GM23338 (cell line): Measurements from ENCODE around the gene GLG1. TPM values are rescaled to one million over a fixed set of nuclear protein-coding genes. Genes with fewer than 3 reads are reported as not detected.
A peak's percentile ranks its signal among the peaks of the same experiment; 100 is the strongest.

Source experiments
- ATAC-seq: fragments of 200-7000 bp; cut with Tn5 transposase; 3 replicates; pipeline ENCODE4 v1.9.1; 2020
- DNase-seq: peaks from one replicate; pipeline ENCODE4 v3.0.0-alpha.2; 2015; ENCODE audit warnings: low spot score
- H2AFZ ChIP-seq: fragments of 200-600 bp; sonication (generic); 2 replicates; pipeline ENCODE4 v1.8.0; 2016; ENCODE audit warnings: antibody characterized with exemption, mild to moderate bottlenecking, moderate library complexity
- H3F3A ChIP-seq: fragments of 200-600 bp; sonication (generic); replicated peaks from 2 replicates; pipeline ENCODE4 v1.8.0; 2017; ENCODE audit warnings: antibody characterized with exemption, mixed run types, low read depth
- H3K27ac ChIP-seq: fragments of 200-600 bp; sonication (generic); 2 replicates; pipeline ENCODE4 v1.6.1; 2016; ENCODE audit warnings: low read depth
- H3K27me3 ChIP-seq: fragments of 200-600 bp; sonication (generic); 2 replicates; pipeline ENCODE4 v1.8.0; 2016; ENCODE audit warnings: mild to moderate bottlenecking, mixed run types, moderate library complexity; ENCODE audit not compliant: insufficient read depth
- H3K36me3 ChIP-seq: fragments of 200-600 bp; sonication (generic); 2 replicates; pipeline ENCODE4 v1.8.0; 2016; ENCODE audit warnings: mild to moderate bottlenecking; ENCODE audit not compliant: insufficient read depth
- H3K4me1 ChIP-seq: fragments of 200-600 bp; sonication (generic); 2 replicates; pipeline ENCODE4 v1.8.0; 2016; ENCODE audit warnings: mild to moderate bottlenecking, moderate library complexity; ENCODE audit not compliant: insufficient read depth
- H3K4me2 ChIP-seq: fragments of 200-600 bp; sonication (generic); 2 replicates; pipeline ENCODE4 v1.7.1; 2017; ENCODE audit warnings: mixed run types
- H3K4me3 ChIP-seq: fragments of 200-600 bp; sonication (generic); 2 replicates; pipeline ENCODE4 v1.6.1; 2016; ENCODE audit warnings: mixed run types
- H3K79me2 ChIP-seq: fragments of 200-600 bp; sonication (generic); replicated peaks from 2 replicates; pipeline ENCODE4 v1.8.0; 2017; ENCODE audit warnings: mild to moderate bottlenecking; ENCODE audit not compliant: insufficient read depth
- H3K9me2 ChIP-seq: fragments of 200-600 bp; sonication (generic); 2 replicates; pipeline ENCODE4 v1.8.0; 2017; ENCODE audit not compliant: insufficient read depth
- H4K20me1 ChIP-seq: fragments of 200-600 bp; sonication (generic); replicated peaks from 2 replicates; pipeline ENCODE4 v1.8.0; 2017; ENCODE audit warnings: mild to moderate bottlenecking; ENCODE audit not compliant: insufficient read depth
- H3K27ac Mint-ChIP-seq: 2 replicates; pipeline ENCODE4 v1.8.0; 2020; ENCODE audit warnings: inconsistent platforms, mild to moderate bottlenecking, moderate library complexity, mixed read lengths
- H3K27me3 Mint-ChIP-seq: 3 replicates; pipeline ENCODE4 v1.8.0; 2022; ENCODE audit warnings: low read depth, mild to moderate bottlenecking, moderate library complexity, mixed read lengths, inconsistent platforms; ENCODE audit not compliant: insufficient read depth, poor library complexity
- H3K36me3 Mint-ChIP-seq: 3 replicates; pipeline ENCODE4 v1.8.0; 2021; ENCODE audit warnings: low read depth, mild to moderate bottlenecking, inconsistent platforms, moderate library complexity, mixed read lengths
- H3K4me1 Mint-ChIP-seq: 3 replicates; pipeline ENCODE4 v1.8.0; 2020; ENCODE audit warnings: mild to moderate bottlenecking, inconsistent platforms, mixed read lengths
- H3K4me3 Mint-ChIP-seq: 3 replicates; pipeline ENCODE4 v1.8.0; 2021; ENCODE audit warnings: moderate library complexity, mild to moderate bottlenecking, inconsistent platforms, mixed read lengths
- H3K9me3 Mint-ChIP-seq: 3 replicates; pipeline ENCODE4 v1.8.0; 2020; ENCODE audit warnings: moderate library complexity, mild to moderate bottlenecking, inconsistent platforms, mixed read lengths
- CREB1 ChIP-seq: fragments of 250-450 bp; sonication (Bioruptor Pico); IDR thresholded peaks from 2 replicates; pipeline ENCODE4 v1.5.0; 2020; ENCODE audit warnings: low read depth, mild to moderate bottlenecking, moderate library complexity
- EZH2 ChIP-seq: fragments of 200-600 bp; sonication (generic); IDR thresholded peaks from one replicate; pipeline ENCODE4 v1.8.0; 2017; ENCODE audit warnings: antibody characterized with exemption, mild to moderate bottlenecking, low read depth; ENCODE audit not compliant: unreplicated experiment
- EZH2phosphoT487 ChIP-seq: fragments of 200-600 bp; sonication (generic); IDR thresholded peaks from one replicate; pipeline ENCODE4 v1.8.1; 2018; ENCODE audit warnings: antibody characterized with exemption; ENCODE audit not compliant: unreplicated experiment
- JUNB ChIP-seq: IDR thresholded peaks from one replicate; pipeline ENCODE4 v1.6.1; 2016; ENCODE audit warnings: antibody characterized with exemption; ENCODE audit not compliant: unreplicated experiment
- NANOG ChIP-seq: IDR thresholded peaks from 2 replicates; pipeline ENCODE4 v1.6.1; 2016; ENCODE audit warnings: antibody characterized with exemption, borderline replicate concordance
- POLR2AphosphoS5 ChIP-seq: IDR thresholded peaks from 2 replicates; pipeline ENCODE4 v1.6.1; 2016; ENCODE audit warnings: antibody characterized with exemption, low read depth
- STAT1 ChIP-seq: IDR thresholded peaks from one replicate; pipeline ENCODE4 v1.6.1; 2016; ENCODE audit warnings: antibody characterized with exemption; ENCODE audit not compliant: unreplicated experiment
- ZNF114 ChIP-seq: fragments of 250-450 bp; sonication (Bioruptor Pico); IDR thresholded peaks from 2 replicates; pipeline ENCODE4 v1.5.0; 2020; ENCODE audit warnings: mild to moderate bottlenecking, moderate library complexity
- ZNF331 ChIP-seq: fragments of 250-450 bp; sonication (Bioruptor Pico); IDR thresholded peaks from 2 replicates; pipeline ENCODE4 v1.5.0; 2020; ENCODE audit warnings: low read depth, mild to moderate bottlenecking, moderate library complexity
- polyA plus RNA-seq: library from polyadenylated mRNA; unstranded; fragments of >200 nt; fragmentation: Nextera tagmentation; extraction: Ambion mirVana; gene quantifications from 2 replicates; pipeline ENCODE4 v1.2.1, GENCODE V29; 2016
- total RNA-seq: library from RNA; depleted of rRNA; stranded (reverse); fragments of >200 nt; shearing (Covaris generic); gene quantifications from 2 replicates; pipeline ENCODE4 v1.2.3, GENCODE V29; 2014
- TF ChIP-seq, protein P1 (sequence below): fragments of 250-450 bp; sonication (Bioruptor Pico); IDR thresholded peaks from 2 replicates; pipeline ENCODE4 v1.5.0; 2020; ENCODE audit warnings: mild to moderate bottlenecking, moderate library complexity
- TF ChIP-seq, protein P2 (sequence below): IDR thresholded peaks from one replicate; pipeline ENCODE4 v1.6.1; 2018; ENCODE audit warnings: antibody characterized with exemption; ENCODE audit not compliant: unreplicated experiment
- TF ChIP-seq, protein P3 (sequence below): IDR thresholded peaks from 2 replicates; pipeline ENCODE4 v1.6.1; 2016; ENCODE audit warnings: antibody characterized with exemption
- TF ChIP-seq, protein P4 (sequence below), 2 experiments: fragments of 200-600 bp in 1 of 2; sonication (generic) in 1 of 2; conservative IDR thresholded peaks; 2 replicates each; pipeline versions ENCODE4 v1.5.1 to v1.6.1; 2016 to 2017; ENCODE audit warnings: antibody characterized with exemption in 2 of 2, low read depth in 2 of 2, mild to moderate bottlenecking in 2 of 2, moderate library complexity in 1 of 2

The GLG1 gene
- total and polyA plus RNA-seq, 2 experiments from 2014 or later = 61.2 to 211 TPM

DNA sequence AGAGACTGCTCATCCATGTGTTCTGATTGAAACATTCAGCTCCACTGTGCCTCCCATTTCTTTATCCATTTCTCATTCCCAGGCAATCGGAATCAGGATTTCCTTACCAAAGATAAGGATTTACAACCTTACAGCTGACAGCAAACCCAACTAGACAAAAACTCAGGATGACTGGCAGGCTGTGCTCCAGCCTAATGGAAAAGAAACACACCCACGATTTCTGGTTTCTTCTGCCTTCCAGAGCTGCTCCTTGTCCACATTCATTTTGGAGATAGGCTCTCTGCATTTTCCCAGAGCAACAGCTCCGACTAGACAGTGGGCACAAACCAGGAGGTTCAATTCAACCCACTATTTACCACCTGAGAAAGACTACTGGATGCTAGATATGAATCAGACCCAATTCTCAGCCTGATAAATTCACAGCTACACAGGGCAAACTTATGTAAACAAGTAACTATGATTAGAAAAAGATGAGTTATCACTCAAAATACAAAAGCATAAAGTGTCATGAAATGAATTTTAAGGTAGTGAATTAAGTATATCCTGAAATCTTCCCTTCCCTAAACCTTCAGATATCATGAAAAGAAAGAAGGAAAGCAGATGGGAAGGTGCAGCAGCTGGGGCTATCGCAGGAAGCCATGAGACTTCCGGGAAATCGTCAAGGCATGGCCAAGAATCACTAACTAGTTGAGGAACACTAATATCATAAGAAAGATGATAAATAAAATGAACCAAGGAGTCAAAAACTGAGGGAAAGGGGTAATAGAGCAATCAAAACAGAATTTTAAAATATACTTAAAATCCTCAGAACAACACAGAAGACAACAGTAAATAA, 140.8 kb downstream of the GLG1 start:
- Mint-ChIP-seq H3K9me3 (no peaks in the 10 kb centered on the region), H3K27ac (no peak overlapping the region), H3K4me1 (no peaks in the 10 kb centered on the region), H3K27me3 (peaks cover 6% of the 10 kb centered on the region), H3K4me3 (no peak overlapping the region), H3K36me3 (peaks cover 82% of the 10 kb centered on the region)
- H3K4me2 ChIP-seq = no peak overlapping the region
- 0 out of 2 replicates have a peak overlapping the region, but pooled peaks have one; percentile 39 for H3K27ac ChIP-seq
- H4K20me1 ChIP-seq = no peaks in the 10 kb centered on the region; the same call in 1 of the 2 replicates
- H2AFZ ChIP-seq = no peak overlapping the region
- H3K9me2 ChIP-seq = no peaks in the 10 kb centered on the region
- peaks cover 58% of the 10 kb centered on the region for H3K36me3 ChIP-seq
- DNase-seq = no peak
- H3K4me1 ChIP-seq = no peaks in the 10 kb centered on the region
- H3K27me3 ChIP-seq = no peaks in the 10 kb centered on the region
- H3F3A ChIP-seq = 0 out of 2 replicates have a peak, but pooled peaks cover 6% of the 10 kb centered on the region
- H3K4me3 ChIP-seq = no peak overlapping the region
- TF ChIP-seq, protein P1, sequence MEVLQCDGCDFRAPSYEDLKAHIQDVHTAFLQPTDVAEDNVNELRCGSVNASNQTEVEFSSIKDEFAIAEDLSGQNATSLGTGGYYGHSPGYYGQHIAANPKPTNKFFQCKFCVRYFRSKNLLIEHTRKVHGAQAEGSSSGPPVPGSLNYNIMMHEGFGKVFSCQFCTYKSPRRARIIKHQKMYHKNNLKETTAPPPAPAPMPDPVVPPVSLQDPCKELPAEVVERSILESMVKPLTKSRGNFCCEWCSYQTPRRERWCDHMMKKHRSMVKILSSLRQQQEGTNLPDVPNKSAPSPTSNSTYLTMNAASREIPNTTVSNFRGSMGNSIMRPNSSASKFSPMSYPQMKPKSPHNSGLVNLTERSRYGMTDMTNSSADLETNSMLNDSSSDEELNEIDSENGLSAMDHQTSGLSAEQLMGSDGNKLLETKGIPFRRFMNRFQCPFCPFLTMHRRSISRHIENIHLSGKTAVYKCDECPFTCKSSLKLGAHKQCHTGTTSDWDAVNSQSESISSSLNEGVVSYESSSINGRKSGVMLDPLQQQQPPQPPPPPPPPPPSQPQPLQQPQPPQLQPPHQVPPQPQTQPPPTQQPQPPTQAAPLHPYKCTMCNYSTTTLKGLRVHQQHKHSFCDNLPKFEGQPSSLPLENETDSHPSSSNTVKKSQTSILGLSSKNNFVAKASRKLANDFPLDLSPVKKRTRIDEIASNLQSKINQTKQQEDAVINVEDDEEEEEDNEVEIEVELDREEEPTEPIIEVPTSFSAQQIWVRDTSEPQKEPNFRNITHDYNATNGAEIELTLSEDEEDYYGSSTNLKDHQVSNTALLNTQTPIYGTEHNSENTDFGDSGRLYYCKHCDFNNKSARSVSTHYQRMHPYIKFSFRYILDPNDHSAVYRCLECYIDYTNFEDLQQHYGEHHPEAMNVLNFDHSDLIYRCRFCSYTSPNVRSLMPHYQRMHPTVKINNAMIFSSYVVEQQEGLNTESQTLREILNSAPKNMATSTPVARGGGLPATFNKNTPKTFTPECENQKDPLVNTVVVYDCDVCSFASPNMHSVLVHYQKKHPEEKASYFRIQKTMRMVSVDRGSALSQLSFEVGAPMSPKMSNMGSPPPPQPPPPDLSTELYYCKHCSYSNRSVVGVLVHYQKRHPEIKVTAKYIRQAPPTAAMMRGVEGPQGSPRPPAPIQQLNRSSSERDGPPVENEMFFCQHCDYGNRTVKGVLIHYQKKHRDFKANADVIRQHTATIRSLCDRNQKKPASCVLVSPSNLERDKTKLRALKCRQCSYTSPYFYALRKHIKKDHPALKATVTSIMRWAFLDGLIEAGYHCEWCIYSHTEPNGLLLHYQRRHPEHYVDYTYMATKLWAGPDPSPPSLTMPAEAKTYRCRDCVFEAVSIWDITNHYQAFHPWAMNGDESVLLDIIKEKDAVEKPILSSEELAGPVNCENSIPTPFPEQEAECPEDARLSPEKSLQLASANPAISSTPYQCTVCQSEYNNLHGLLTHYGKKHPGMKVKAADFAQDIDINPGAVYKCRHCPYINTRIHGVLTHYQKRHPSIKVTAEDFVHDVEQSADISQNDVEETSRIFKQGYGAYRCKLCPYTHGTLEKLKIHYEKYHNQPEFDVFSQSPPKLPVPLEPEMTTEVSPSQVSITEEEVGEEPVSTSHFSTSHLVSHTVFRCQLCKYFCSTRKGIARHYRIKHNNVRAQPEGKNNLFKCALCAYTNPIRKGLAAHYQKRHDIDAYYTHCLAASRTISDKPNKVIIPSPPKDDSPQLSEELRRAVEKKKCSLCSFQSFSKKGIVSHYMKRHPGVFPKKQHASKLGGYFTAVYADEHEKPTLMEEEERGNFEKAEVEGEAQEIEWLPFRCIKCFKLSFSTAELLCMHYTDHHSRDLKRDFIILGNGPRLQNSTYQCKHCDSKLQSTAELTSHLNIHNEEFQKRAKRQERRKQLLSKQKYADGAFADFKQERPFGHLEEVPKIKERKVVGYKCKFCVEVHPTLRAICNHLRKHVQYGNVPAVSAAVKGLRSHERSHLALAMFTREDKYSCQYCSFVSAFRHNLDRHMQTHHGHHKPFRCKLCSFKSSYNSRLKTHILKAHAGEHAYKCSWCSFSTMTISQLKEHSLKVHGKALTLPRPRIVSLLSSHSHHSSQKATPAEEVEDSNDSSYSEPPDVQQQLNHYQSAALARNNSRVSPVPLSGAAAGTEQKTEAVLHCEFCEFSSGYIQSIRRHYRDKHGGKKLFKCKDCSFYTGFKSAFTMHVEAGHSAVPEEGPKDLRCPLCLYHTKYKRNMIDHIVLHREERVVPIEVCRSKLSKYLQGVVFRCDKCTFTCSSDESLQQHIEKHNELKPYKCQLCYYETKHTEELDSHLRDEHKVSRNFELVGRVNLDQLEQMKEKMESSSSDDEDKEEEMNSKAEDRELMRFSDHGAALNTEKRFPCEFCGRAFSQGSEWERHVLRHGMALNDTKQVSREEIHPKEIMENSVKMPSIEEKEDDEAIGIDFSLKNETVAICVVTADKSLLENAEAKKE (CRISPR knock-in tag) = no peak
- no peak for TF ChIP-seq ZNF114
- no peak for TF ChIP-seq JUNB
- TF ChIP-seq ZNF331 (CRISPR knock-in tag) = no peak
- no peak for TF ChIP-seq EZH2
- no peak for TF ChIP-seq CREB1 (CRISPR knock-in tag)
- TF ChIP-seq, protein P2, sequence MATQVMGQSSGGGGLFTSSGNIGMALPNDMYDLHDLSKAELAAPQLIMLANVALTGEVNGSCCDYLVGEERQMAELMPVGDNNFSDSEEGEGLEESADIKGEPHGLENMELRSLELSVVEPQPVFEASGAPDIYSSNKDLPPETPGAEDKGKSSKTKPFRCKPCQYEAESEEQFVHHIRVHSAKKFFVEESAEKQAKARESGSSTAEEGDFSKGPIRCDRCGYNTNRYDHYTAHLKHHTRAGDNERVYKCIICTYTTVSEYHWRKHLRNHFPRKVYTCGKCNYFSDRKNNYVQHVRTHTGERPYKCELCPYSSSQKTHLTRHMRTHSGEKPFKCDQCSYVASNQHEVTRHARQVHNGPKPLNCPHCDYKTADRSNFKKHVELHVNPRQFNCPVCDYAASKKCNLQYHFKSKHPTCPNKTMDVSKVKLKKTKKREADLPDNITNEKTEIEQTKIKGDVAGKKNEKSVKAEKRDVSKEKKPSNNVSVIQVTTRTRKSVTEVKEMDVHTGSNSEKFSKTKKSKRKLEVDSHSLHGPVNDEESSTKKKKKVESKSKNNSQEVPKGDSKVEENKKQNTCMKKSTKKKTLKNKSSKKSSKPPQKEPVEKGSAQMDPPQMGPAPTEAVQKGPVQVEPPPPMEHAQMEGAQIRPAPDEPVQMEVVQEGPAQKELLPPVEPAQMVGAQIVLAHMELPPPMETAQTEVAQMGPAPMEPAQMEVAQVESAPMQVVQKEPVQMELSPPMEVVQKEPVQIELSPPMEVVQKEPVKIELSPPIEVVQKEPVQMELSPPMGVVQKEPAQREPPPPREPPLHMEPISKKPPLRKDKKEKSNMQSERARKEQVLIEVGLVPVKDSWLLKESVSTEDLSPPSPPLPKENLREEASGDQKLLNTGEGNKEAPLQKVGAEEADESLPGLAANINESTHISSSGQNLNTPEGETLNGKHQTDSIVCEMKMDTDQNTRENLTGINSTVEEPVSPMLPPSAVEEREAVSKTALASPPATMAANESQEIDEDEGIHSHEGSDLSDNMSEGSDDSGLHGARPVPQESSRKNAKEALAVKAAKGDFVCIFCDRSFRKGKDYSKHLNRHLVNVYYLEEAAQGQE = no peak
- TF ChIP-seq, protein P3, sequence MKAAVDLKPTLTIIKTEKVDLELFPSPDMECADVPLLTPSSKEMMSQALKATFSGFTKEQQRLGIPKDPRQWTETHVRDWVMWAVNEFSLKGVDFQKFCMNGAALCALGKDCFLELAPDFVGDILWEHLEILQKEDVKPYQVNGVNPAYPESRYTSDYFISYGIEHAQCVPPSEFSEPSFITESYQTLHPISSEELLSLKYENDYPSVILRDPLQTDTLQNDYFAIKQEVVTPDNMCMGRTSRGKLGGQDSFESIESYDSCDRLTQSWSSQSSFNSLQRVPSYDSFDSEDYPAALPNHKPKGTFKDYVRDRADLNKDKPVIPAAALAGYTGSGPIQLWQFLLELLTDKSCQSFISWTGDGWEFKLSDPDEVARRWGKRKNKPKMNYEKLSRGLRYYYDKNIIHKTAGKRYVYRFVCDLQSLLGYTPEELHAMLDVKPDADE = no peak
- no peak for TF ChIP-seq EZH2phosphoT487
- TF ChIP-seq, protein P4, sequence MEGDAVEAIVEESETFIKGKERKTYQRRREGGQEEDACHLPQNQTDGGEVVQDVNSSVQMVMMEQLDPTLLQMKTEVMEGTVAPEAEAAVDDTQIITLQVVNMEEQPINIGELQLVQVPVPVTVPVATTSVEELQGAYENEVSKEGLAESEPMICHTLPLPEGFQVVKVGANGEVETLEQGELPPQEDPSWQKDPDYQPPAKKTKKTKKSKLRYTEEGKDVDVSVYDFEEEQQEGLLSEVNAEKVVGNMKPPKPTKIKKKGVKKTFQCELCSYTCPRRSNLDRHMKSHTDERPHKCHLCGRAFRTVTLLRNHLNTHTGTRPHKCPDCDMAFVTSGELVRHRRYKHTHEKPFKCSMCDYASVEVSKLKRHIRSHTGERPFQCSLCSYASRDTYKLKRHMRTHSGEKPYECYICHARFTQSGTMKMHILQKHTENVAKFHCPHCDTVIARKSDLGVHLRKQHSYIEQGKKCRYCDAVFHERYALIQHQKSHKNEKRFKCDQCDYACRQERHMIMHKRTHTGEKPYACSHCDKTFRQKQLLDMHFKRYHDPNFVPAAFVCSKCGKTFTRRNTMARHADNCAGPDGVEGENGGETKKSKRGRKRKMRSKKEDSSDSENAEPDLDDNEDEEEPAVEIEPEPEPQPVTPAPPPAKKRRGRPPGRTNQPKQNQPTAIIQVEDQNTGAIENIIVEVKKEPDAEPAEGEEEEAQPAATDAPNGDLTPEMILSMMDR (conservative IDR thresholded peaks at IDR 0.05; ENCODE audit: low read depth in 2 of 2) = no peak
- no peak for TF ChIP-seq POLR2AphosphoS5
- no peak for TF ChIP-seq NANOG
- no peak for TF ChIP-seq STAT1
- no peaks in the 10 kb centered on the region for H3K79me2 ChIP-seq
- no peak for ATAC-seq
